ENCODE results near the gene TBC1D30.

TBC1D30 gene

DNA sequence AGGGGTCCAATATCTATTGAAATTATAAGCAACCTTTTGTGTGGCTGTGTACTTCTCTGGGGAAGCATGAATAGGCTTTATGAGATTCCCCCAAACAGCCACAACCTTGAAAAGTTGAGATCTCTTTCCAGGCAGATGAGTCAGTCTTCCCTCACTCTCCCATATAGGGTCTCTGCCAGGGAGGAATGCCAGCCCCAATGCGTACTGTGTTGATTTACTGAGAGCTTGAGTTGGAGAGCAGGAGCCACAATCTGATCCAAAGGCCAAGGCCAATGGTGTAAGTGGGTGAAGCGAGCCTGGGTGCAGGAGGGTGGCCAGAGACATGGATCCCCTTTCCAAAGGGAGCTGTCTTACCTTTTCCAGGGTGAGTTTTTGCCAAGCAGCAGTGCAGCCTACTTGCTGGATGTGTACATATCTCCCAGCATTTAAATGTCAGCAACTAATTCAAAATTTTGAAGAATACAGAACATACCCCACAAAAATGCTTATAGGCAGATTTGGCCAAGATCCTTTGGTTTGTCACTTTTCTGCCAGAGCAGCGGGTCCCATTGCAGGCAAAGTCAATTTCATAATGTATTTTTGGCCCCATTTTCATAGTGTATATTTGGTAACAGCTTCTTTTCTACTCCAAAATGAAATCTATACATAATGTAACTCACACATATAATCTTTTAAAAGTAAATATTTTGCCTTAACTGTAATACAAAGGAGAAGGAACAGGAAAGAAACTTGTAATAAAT, 88.2 kb downstream of the TBC1D30 start:
- DNase-seq: no peak

DNA sequence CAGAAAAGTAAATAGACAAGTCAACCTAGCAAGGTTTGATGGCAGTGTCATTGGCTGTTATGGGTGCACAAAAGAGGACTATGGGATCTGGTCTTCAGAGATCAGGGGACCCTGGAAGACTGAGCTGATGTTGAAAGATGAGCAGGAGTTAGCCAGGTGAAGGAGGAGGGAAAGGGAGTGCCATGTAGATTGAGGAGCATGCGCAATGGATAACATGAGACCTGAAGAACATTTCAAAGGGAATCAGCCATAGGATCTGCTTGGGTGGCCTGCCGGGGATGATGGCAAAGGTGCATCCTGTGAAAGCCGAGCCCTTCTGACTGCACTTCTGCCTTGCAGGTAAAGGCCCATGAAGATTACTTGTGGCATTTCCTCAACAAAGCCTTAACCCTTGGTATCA, 90.8 kb downstream of the TBC1D30 start:
- DNase-seq: no peak

DNA sequence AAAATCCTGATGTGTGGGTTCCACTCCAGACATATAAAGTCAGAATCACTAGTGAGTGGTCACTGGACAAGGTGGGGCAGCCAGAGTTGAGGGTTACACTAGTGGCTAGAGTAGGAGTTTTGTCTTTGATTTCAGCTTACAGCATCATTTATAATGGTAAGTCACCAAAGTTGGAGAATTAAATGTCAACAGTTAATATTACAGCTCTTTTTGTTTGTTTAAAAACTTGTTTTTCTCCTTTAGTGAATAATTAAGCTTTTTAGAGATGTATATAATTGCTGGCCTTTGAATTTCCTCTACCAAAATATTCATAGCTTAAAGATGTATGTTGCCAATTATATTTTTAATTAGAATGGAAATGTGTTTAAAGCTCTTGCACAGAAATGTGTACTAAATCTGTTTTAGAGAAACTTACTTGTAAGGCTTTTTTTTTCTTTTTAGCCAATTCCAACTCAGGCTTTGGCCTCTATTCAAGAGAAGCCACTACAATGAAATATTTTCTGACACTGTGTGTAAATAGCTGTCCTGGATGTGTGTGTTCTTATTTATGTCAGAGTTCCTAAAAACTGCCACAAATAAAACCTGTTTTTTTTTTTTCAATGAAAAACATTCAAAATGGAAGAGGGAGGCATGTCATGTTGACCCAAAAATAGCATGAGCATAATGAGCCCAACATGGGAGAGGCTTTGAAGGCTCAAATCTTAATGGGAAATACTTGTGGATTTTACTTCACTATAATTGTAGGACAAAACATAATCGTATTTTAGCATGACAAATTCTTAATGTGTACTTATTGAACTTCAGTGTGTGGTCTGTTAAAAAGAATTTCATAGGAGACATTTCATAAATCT, 92.2 kb downstream of the TBC1D30 start:
- DNase-seq: no peak

DNA sequence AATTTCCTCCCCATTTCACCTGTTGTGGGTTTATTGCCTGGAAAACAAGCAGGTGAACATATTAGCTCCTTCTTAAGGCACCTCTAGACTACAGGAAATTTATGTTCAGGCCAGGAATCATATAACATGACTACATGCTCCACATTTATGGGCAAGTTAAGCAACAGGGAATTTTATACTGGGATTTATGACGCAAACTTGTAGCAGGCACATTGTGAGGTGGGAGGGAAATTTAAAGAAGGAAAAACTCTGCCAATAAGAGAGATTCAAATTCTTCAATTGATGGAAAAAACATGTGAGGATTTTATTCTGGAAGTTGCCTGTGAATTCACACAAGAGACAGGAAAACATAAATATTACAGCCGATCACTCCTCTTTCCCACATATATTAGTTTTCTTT, 93.9 kb downstream of the TBC1D30 start:
- no peak for DNase-seq

DNA sequence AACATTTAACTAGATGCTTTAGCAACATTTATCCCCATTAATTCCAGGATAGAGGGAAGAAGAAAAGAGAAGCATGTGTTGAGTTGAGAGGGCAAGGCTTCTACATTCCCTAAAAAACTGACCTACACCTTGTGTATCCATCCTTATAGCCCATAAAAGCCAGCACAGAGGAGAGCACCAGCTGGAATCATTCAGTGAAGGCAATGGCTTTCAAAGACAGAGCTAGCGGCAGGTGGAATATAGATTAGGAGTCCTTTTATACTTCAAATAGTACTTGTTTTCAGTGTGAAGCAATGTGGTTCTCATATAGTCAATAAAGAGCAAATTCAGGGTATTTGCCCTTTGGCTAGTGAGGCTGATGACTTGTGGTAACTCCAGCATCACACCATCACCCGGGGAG, 94.4 kb downstream of the TBC1D30 start:
- DNase-seq: no peak

DNA sequence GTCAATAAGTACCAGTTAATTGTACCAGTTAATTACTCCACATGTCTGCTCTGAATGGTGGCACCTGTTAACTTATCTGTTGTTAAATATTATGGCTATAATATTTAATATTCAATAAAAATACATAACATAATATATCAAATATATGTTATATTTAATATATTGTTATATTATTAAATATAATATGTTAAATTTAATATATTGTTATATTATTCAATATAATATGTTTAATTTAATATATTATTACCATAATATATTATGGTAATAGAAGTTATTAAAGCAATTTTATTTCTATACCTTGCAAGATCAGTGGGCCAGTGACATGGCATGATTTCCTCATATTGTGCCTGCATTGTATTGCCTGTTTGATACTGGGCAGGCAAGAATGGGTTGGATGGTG, 98.4 kb downstream of the TBC1D30 start:
- no peak for DNase-seq

DNA sequence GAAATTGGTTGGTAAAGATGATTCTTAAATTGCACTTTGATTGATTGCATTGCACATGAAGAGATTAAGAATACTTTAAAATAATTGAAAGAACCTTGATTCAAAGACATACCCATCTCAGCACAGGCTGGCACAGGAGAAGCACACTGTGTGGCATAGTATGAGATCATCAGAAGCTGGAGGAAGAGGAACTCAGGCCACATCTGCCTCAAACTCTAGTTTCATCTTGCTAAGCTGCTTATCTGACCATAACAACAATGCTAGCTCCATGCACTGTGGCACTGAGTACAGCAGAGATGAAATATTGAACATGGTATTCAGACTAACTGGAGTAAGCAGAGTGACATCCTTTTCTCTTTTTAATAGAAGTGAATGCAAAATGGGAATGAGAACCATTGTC, 99.1 kb downstream of the TBC1D30 start:
- DNase-seq: no peak
